Right forelimb (tissue), 1 donor: Measurements from ENCODE around the gene PRUNE2.

ENCODE experiments used
- DNase-seq: peaks from one replicate; pipeline ENCODE4 v3.0.0-alpha.2; 2018

The PRUNE2 gene

DNA sequence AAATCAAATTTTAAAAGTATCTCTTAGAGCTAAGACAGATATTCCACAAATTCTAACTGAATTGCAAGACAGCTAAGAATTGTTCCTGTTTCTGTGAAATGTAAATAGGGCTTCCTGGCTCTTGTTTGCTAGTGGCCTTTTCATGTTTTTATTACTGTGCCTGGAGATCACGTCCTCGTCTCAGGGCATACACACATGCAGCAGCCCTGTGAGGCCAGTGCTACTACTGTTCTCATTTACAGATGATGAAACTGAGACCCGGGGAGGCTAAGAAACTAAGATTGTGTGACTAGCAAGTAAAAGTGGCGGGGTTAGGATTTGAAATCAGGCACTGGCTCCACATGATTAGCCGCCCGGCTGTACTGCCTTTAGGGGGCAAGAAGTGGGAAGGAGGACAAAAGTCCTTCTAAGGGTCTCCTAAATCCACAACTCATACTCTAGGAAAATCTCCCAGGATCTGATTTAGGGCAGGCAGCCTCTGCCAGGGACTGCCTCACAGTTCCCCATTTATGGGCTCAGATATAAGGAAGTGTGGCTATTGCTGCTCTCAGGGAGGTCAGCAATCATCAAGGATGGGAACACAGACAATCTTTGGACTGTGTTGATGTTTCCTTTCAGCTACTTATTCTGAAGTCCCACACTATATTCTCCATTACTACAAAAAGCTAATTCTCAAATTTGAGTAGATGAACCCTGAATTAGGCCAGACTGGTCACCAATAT is 7.9 kb downstream of the PRUNE2 start:
- no peak for DNase-seq

DNA sequence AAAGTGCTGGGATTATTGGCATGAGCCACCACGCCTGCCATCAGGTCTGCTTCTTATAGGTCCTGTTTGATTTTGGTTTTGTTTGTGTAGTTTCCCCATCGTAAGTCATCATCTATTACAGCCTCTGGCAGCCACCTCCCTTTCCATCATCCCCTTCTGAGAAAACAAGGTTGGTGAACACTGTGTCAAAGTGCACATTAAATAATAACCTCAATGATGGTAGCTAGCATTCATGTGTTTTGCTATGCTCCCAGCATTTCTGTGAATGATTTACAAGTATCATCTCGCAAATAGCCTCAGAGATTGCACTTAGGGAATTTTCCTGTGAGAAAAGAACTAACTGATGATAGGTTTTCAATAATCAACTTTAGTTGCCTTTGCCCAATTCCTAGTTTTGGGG is 9.9 kb downstream of the PRUNE2 start:
- DNase-seq: no peak

DNA sequence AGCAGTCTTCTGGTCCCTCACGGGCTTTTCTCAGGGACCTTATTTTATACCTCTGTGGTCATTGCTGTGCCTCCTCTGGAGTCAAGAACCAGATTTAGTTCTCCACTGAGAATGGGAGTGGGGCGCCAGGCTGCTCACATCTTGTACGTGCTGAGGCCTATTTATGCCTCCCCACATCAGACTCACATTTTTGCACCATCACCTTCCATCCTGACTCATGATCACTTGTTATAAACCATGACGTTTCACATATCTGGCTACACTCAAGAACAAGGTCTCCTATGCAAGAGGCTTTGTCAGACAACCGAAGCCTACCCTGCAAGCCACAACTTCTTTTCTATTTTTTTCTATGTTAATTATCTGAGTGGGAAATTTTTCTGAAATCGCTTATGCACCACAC is 10.7 kb downstream of the PRUNE2 start:
- DNase-seq: no peak

- no peak for DNase-seq
Measured at GRCh38 chr9:76894198-76894597, 11.7 kb downstream of the PRUNE2 start.

GRCh38 chr9:76893395-76893932 is 12.4 kb downstream of the PRUNE2 start:
- no peak for DNase-seq

GRCh38 chr9:76891874-76892273 is 14.0 kb downstream of the PRUNE2 start:
- DNase-seq: no peak

GRCh38 chr9:76891279-76891678 is 14.6 kb downstream of the PRUNE2 start:
- no peak for DNase-seq

GRCh38 chr9:76887951-76888350 is 18.0 kb downstream of the PRUNE2 start:
- no peak for DNase-seq

- no peak for DNase-seq
Measured at GRCh38 chr9:76887003-76887821, 18.7 kb downstream of the PRUNE2 start.

GRCh38 chr9:76886318-76886717 is 19.6 kb downstream of the PRUNE2 start:
- no peak for DNase-seq

DNA sequence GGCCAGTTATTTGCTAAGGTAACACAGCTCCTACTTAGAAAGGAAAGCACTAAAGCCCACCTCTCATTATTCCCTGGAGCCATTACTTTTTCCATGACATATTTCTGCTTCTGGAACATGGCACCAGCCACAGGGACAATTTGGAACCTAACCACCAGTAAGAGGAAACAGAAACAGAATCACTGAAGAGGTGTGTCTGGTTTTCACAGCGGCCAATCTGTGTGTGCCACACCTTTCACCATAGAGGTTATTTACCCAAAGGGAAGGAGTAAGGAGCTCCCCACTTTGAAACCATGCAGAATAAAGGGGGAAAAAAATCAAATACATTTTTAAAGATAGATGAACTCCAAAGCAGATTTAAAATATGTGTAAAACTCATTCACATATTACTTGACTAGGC is 21.1 kb downstream of the PRUNE2 start:
- DNase-seq: no peak

DNA sequence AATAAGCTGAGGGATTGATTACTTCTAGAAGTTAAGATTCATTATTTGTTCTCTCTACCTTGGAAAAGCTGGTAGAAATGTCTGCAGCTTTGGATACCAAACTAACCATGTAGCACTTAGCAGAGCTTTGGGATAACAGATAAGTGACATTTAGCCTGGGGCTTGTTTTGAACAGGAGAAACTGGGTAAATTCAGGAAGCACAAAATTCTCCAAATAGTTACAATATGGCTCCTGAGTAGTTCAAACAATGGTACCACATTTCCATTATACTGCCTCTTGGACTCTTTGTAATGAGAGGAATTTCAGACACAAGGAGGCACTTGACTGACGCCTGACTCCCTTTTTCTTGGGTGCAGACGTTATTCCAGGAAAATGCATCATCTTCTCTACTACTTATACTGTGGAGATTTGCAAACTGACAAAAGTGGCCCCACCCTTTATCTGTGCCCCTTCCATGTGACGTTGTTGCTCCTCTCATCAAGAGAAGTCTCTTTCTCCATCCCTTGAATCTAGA is 22.5 kb downstream of the PRUNE2 start:
- no peak for DNase-seq

GRCh38 chr9:76882686-76883085 is 23.2 kb downstream of the PRUNE2 start:
- DNase-seq: no peak

DNA sequence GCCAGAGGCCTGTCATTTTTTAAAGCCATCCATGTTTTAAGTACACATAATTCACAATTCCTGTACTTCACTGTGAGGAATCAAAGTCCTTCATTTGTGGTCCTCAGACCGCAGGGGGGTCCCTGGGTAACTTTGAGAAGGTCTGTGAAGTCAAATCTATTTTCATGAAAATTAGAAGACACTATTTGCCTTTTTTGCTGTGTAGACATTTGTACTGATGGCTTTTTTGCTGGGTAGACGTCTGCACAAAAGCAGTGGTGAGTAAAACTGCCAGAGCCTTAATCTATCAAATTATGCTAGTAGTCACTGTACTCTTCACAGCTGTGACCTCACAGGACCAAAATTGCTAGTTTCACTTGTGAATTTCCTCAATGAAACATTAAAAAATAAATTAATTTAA is 25.7 kb downstream of the PRUNE2 start:
- DNase-seq: no peak

DNA sequence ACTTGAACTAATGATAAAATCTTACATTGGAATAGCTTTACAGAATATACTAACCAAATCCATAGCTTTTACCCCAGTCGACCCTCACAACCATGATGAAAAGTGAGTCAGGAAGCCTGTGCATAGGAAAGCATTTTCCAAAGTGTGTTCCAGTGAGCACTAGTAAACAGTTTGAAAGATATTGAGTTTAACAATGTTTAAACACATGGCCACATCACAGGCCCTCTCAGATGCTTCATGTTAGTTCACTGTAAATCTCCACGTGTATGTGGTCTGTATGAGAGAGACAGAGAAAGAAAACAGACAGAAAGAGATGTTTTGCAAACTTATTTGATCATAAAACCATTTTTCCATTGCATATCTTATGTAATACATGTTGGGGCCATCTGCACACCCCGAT is 27.0 kb downstream of the PRUNE2 start:
- no peak for DNase-seq

DNA sequence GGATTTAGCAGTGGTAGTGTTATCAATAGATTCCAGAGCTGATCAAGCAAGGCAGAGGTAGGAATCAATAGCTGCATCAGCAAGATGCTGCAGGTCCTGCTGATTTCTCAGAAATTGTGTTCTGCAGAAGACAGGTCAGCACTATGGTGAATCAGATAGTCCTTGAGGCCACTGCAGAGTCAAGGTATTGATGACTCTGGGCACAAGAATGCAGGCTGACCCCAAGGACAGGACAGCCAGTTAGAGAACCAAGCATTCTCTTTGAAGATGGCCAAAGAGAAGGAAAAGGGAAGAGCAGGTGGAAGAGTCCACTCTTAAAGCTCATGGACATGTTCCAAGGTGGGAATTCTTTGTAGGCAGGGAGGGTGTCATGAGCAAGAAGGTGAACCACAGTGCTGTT is 28.0 kb downstream of the PRUNE2 start:
- no peak for DNase-seq

DNA sequence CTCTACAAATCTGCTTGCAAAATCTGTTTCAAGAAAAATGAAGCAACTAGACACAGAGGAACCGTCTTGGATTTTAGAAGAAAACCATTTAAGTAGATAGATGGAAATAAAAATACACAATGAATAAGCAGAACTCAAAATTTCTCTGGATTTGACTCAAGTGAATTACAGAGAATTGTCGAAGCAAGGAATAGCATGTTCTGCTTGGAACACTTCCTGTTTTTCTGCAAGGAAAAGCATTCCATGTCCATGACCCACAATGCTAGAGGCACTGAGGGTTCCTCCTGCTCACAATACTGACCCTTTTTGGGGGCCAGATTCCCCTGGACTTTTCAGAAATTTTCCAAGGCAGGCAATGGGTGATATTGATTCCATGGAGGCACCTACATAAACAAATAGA is 29.8 kb downstream of the PRUNE2 start:
- DNase-seq: no peak

GRCh38 chr9:76873821-76874220 is 32.1 kb downstream of the PRUNE2 start:
- DNase-seq: no peak

GRCh38 chr9:76873056-76873792 is 32.7 kb downstream of the PRUNE2 start:
- no peak for DNase-seq

GRCh38 chr9:76868897-76869296 is 37.0 kb downstream of the PRUNE2 start:
- DNase-seq: no peak

GRCh38 chr9:76866689-76867088 is 39.2 kb downstream of the PRUNE2 start:
- no peak for DNase-seq

GRCh38 chr9:76863832-76864231 is 42.1 kb downstream of the PRUNE2 start:
- DNase-seq: no peak

DNA sequence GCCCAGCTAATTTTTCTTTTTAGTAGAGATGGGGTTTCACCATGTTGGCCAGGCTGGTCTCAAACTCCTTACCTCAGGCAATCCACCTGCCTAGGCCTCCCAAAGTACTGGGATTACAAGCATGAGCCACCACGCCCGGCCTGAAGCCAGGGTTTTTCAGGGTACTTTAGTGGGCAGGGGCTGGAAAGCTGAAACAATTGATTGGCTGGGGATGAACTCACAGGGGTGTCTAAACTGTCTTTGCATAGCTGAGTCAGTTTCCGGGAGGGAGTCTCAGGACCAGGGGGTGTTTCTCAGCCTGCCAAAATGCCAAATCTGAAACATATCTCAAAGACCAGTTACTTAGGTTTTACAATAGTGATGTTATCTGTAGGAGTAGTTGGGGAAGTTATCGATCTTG is 46.1 kb downstream of the PRUNE2 start:
- DNase-seq: no peak
